Measurements from ENCODE around the gene OR6Q1. TPM values are rescaled to one million over a fixed set of nuclear protein-coding genes. Genes with fewer than 3 reads are reported as not detected.

Gene OR6Q1
- total RNA-seq, 4 donors from 2014 or later: not detected

GRCh38 chr11:58039589-58039988 lies 8.8 kb downstream of the OR6Q1 start:
- Histone ChIP-seq H3K9me3 (no peaks in the 10 kb centered on the region), H3K27ac (no peak overlapping the region), H3K4me3 (no peak overlapping the region), H3K27me3 (no peaks in the 10 kb centered on the region), H3K4me1 (no peaks in the 10 kb centered on the region), H3K36me3 (no peaks in the 10 kb centered on the region)
- no peak for TF ChIP-seq CTCF (IDR thresholded peaks at IDR 0.05)
- no peak for TF ChIP-seq POLR2A (IDR thresholded peaks at IDR 0.05)
- no peak for DNase-seq
- intact Hi-C loops (cut with DNase I): no loop called here

DNA sequence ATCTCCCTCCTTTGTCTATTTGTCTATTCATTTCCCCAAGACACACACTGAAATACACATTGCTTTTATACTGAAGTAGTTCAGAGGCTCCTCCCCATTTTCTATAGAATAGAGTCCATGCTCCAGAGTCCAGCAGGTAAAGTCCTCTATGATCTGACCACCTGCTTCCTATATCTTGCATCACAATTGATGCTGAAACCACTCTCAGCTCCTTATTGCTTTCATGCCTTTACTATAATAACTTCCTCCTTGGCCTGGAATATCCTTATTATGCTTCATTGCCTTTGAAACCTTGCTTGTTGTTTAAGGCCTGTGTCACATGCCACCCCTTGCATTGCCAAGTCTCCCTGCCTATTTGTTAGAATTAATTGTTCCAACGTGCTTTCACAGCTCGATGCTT lies 12.6 kb downstream of the OR6Q1 start:
- no peaks in the 10 kb centered on the region for H3K4me1 ChIP-seq
- intact Hi-C loops (cut with DNase I): no loop called here
- WGBS, 2 donors: 21 to 25% methylated on average over 2 of the region's 2 CpGs
- H3K27ac ChIP-seq: no peak overlapping the region
- no peak for DNase-seq
- H3K36me3 ChIP-seq: no peaks in the 10 kb centered on the region
- no peaks in the 10 kb centered on the region for H3K27me3 ChIP-seq
- no peak overlapping the region for H3K4me3 ChIP-seq
- TF ChIP-seq POLR2A (IDR thresholded peaks at IDR 0.05) (no peak), CTCF (IDR thresholded peaks at IDR 0.05) (no peak)
- no peaks in the 10 kb centered on the region for H3K9me3 ChIP-seq

- no peaks in the 10 kb centered on the region for H3K27me3 ChIP-seq
- H3K4me3 ChIP-seq: no peak overlapping the region
- no peaks in the 10 kb centered on the region for H3K4me1 ChIP-seq
- intact Hi-C loops (cut with DNase I): no loop called here
- no peak overlapping the region for H3K27ac ChIP-seq
- no peaks in the 10 kb centered on the region for H3K9me3 ChIP-seq
- no peak for TF ChIP-seq POLR2A (IDR thresholded peaks at IDR 0.05)
- TF ChIP-seq CTCF (IDR thresholded peaks at IDR 0.05): no peak
- DNase-seq: no peak
- 59 to 75% methylated on average over 3 of the region's 3 CpGs for whole genome bisulfite sequencing, 2 donors
- H3K36me3 ChIP-seq: no peaks in the 10 kb centered on the region
These were observed 15.5 kb downstream of the OR6Q1 start for GRCh38 chr11:58046231-58046630.

DNA sequence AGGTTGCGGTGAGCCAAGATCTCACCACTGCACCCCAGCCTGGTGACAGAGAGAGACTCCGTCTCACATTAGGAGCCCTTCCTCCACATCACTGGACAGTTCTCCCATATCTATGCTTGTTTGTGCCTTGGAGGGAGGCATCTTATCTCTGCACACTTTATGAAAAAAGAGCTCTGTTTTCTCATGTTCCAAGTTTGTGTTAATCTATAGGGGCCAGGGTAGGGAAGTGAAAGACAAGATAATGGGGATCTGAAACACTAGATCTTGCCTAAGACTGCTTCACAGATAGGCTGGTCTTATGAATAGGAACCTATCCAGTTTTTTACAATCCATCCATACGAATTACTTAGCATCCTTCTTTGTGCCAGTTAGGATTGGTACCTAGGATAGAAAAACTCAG lies 17.1 kb downstream of the OR6Q1 start:
- no peaks in the 10 kb centered on the region for H3K27me3 ChIP-seq
- H3K9me3 ChIP-seq: no peaks in the 10 kb centered on the region
- no peaks in the 10 kb centered on the region for H3K36me3 ChIP-seq
- H3K27ac ChIP-seq: no peak overlapping the region
- H3K4me3 ChIP-seq: no peak overlapping the region
- WGBS, 2 donors: 90 to 91% methylated on average over 3 of the region's 3 CpGs
- H3K4me1 ChIP-seq: no peaks in the 10 kb centered on the region
- TF ChIP-seq CTCF (IDR thresholded peaks at IDR 0.05) (no peak), POLR2A (IDR thresholded peaks at IDR 0.05) (no peak)
- no peak for DNase-seq
- intact Hi-C loops (cut with DNase I): no loop called here

DNA sequence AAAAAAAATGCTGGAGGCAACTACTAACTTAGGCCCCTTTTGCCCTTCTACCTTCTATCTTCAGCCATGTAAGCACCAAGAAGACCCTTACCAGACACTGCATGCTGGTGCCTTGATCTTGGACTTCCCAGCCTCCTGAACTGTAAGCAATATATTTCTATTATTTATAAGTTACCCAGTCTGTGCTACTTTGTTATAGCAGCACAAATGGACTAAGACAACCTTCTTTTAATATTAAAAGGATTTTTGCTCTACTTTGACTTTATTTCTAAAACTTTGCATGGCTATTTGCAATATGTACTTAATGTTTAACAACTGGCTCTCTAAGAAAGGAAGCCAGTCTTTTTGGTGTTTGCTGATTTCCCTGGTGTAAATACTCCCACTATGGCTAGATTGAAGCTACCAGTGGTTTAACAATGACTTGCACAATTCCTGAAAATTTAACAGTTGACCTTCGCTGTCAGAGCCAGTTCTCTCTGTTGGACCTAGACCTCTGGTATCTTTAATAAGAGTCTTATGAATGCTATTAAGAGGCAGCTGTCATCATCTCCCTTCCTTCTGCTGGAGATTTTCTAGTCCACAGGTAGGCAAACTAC lies 25.2 kb downstream of the OR6Q1 start:
- H3K27me3 ChIP-seq: no peaks in the 10 kb centered on the region
- 84 to 93% methylated on average over 1 of the region's 1 CpG for WGBS, 2 donors
- TF ChIP-seq CTCF (IDR thresholded peaks at IDR 0.05) (no peak), POLR2A (IDR thresholded peaks at IDR 0.05) (no peak)
- no peak overlapping the region for H3K27ac ChIP-seq
- intact Hi-C loops (cut with DNase I): no loop called here
- no peaks in the 10 kb centered on the region for H3K36me3 ChIP-seq
- no peaks in the 10 kb centered on the region for H3K9me3 ChIP-seq
- DNase-seq: no peak
- H3K4me3 ChIP-seq: no peak overlapping the region
- peaks cover 0 to 18% (median 3%) of the 10 kb centered on the region in 3 donors for H3K4me1 ChIP-seq

All from esophagus squamous epithelium (tissue), 5 donors.